T-cell (primary cell): ENCODE results near the gene MYLK4. TPM values are rescaled to one million over a fixed set of nuclear protein-coding genes. Genes with fewer than 3 reads are reported as not detected.
"Not testable (repeated sequence)": the region's sequence is repeated elsewhere in the genome, so short reads cannot be mapped to it uniquely, and the experiment has no call there.

ENCODE experiments used
- ATAC-seq, 4 experiments: fragments of 200-7000 bp in 3 of 4; fragments of 150-1000 bp in 1 of 4; cut with Tn5 transposase; replicated peaks in 1 of 4; 1 replicate in 3 of 4; 2 replicates in 1 of 4; pipeline ENCODE4 v1.10.0; 2021; ENCODE audit warnings: moderate library complexity in 3 of 4, mild to moderate bottlenecking in 2 of 4, moderate number of reproducible peaks in 1 of 4
- CTCF ChIA-PET, 2 donors: fragments of 300-600 bp; sonication (Branson Sonifier 250); formaldehyde crosslinking; loops; one replicate each; lab custom pipeline; 2022; ENCODE audit warnings: antibody characterized with exemption in 2 of 2; lab: Charles Lee
- POLR2A ChIA-PET, 2 donors: fragments of 300-600 bp; sonication (Branson Sonifier 250); formaldehyde crosslinking; loops; one replicate each; lab custom pipeline; 2022; ENCODE audit warnings: antibody characterized with exemption in 2 of 2; lab: Charles Lee
- DNase-seq, 35 experiments: peaks; one replicate each; pipeline versions ENCODE4 v3.0.0 to v3.0.0-alpha.2; 2013 to 2023
- H3K27ac ChIP-seq: one replicate; pipeline ENCODE4 v1.5.1; 2013; ENCODE audit warnings: low read length
- H3K27me3 ChIP-seq, 2 experiments: replicated peaks in 1 of 2; 1 replicate in 1 of 2; 2 replicates in 1 of 2; pipeline versions ENCODE4 v1.6.1 to v1.7.0; 2013; ENCODE audit warnings: low read length in 1 of 2, mixed read lengths in 1 of 2; ENCODE audit not compliant: control insufficient read depth in 2 of 2, insufficient read depth in 2 of 2; ENCODE audit errors: extremely low read depth in 1 of 2
- H3K36me3 ChIP-seq, 2 donors: 1 replicate in 1 of 2; 2 replicates in 1 of 2; pipeline versions ENCODE4 v1.6.1 to v1.7.0; 2013; ENCODE audit warnings: low read length in 1 of 2; ENCODE audit not compliant: control insufficient read depth in 2 of 2, insufficient read depth in 1 of 2; ENCODE audit errors: extremely low read depth in 1 of 2
- H3K4me1 ChIP-seq, 2 experiments: 1 replicate in 1 of 2; 2 replicates in 1 of 2; pipeline versions ENCODE4 v1.6.1 to v1.7.0; 2013; ENCODE audit warnings: low read length in 2 of 2, mixed read lengths in 1 of 2; ENCODE audit not compliant: insufficient read depth in 2 of 2, control insufficient read depth in 1 of 2; ENCODE audit errors: extremely low read depth in 1 of 2
- H3K4me3 ChIP-seq, 2 donors: 1 replicate in 1 of 2; 2 replicates in 1 of 2; pipeline versions ENCODE4 v1.5.1 to v1.7.0; 2013; ENCODE audit warnings: mild to moderate bottlenecking in 2 of 2, low read length in 1 of 2, moderate library complexity in 1 of 2; ENCODE audit not compliant: control insufficient read depth in 1 of 2; ENCODE audit errors: extremely low read depth in 1 of 2
- H3K9me3 ChIP-seq: 2 replicates; pipeline ENCODE4 v1.7.0; 2013
- H3K27ac Mint-ChIP-seq, 2 donors: one replicate each; pipeline ENCODE4 v1.8.0; 2020 to 2021; ENCODE audit warnings: mild to moderate bottlenecking in 2 of 2, mixed read lengths in 2 of 2
- H3K27me3 Mint-ChIP-seq, 2 donors: one replicate each; pipeline ENCODE4 v1.8.0; 2021 to 2022; ENCODE audit warnings: mixed read lengths in 2 of 2
- H3K36me3 Mint-ChIP-seq: one replicate; pipeline ENCODE4 v1.8.0; 2021; ENCODE audit warnings: mixed read lengths
- H3K4me1 Mint-ChIP-seq, 3 donors: one replicate each; pipeline ENCODE4 v1.8.0; 2020 to 2022; ENCODE audit warnings: mixed read lengths in 3 of 3, mild to moderate bottlenecking in 1 of 3
- H3K4me3 Mint-ChIP-seq, 3 donors: one replicate each; pipeline ENCODE4 v1.8.0; 2020 to 2022; ENCODE audit warnings: mild to moderate bottlenecking in 3 of 3, mixed read lengths in 3 of 3, moderate library complexity in 3 of 3
- H3K9me3 Mint-ChIP-seq, 3 donors: one replicate each; pipeline ENCODE4 v1.8.0; 2020 to 2022; ENCODE audit warnings: mixed read lengths in 3 of 3
- WGBS: methylation state at CpG from one replicate; pipeline ENCODE4 v1.1.5; 2013; ENCODE audit warnings: missing lambda C conversion rate; ENCODE audit not compliant: insufficient coverage; 5-methylcytosine and 5-hydroxymethylcytosine counted together
- total RNA-seq, 35 experiments: library from RNA in 6 of 35; stranded (reverse) in 6 of 35; fragments of 120-200 nt in 1 of 35; gene quantifications; one replicate each; pipeline versions ENCODE4 v1.2.1 to v1.2.4 and lab custom pipeline; 2013 to 2026

MYLK4 gene
- total RNA-seq, 5 donors from 2014 or later (not counting 1 experiment from before 2014, with no cell fraction given) = 0.58 to 1.4 (median 1.0) TPM

- Histone ChIP-seq H3K27me3 (no peaks in the 10 kb centered on the region), H3K27ac (peak overlapping the region; percentile 98), H3K9me3 (no peaks in the 10 kb centered on the region), H3K36me3 (no peaks in the 10 kb centered on the region), H3K4me3 (peak overlapping the region in 1 of 2 donors; percentile 20), H3K4me1 (peaks cover 25% of the 10 kb centered on the region in 2 experiments)
- H3K4me1 Mint-ChIP-seq = peaks cover 39 to 43% (median 40%) of the 10 kb centered on the region in 3 donors
- no peaks in the 10 kb centered on the region for H3K36me3 Mint-ChIP-seq
- no peaks in the 10 kb centered on the region for H3K9me3 Mint-ChIP-seq
- 87% methylated on average over 23 of the region's 27 CpGs for WGBS
- ChIA-PET POLR2A (interaction anchor here in 1 of 2 donors (0.6 kb wide), 1 partner anchor 1257 kb away, joined by 3 read pairs; a partner anchor contains a TSS), CTCF (interaction anchor here (0.6 to 3.0 kb wide), 4 partner anchors 9 to 1141 kb away, joined by 3 to 10 read pairs (median 7); partner anchors contain the start of gene MYLK4 (in 1 of the 2))
- ATAC-seq = no peak
- H3K27me3 Mint-ChIP-seq = no peaks in the 10 kb centered on the region
- DNase-seq = peak in 1 of 35 experiments; percentile 17
- peak overlapping the region; percentile 88 to 93 (median 90) for H3K4me3 Mint-ChIP-seq
- peak overlapping the region; percentile 98 for H3K27ac Mint-ChIP-seq
Measured at GRCh38 chr6:2763876-2764540, 13.3 kb upstream of the MYLK4 start.

- H3K4me1 ChIP-seq = peaks cover 20 to 25% of the 10 kb centered on the region in 2 experiments
- H3K4me3 Mint-ChIP-seq = peak overlapping the region; percentile 88 to 93 (median 90)
- H3K27ac Mint-ChIP-seq = peak overlapping the region in 1 of 2 donors; percentile 98
- no peaks in the 10 kb centered on the region for H3K36me3 ChIP-seq
- over 99% methylated on average over 36 of the region's 36 CpGs for WGBS
- DNase-seq (peak in 1 of 35 experiments; percentile 14), ATAC-seq (no peak)
- no peaks in the 10 kb centered on the region for H3K9me3 ChIP-seq
- ChIA-PET POLR2A (interaction anchor here (0.5 to 0.6 kb wide), 3 partner anchors 25 to 1258 kb away, joined by 3 to 7 read pairs (median 3); a partner anchor contains a TSS), CTCF (interaction anchor here (0.6 to 3.0 kb wide), 5 partner anchors 10 to 1140 kb away, joined by 3 to 10 read pairs (median 4); partner anchors contain the start of gene MYLK4 (in 1 of the 2))
- H3K27ac ChIP-seq = no peak overlapping the region
- H3K9me3 Mint-ChIP-seq = no peaks in the 10 kb centered on the region
- no peaks in the 10 kb centered on the region for H3K27me3 Mint-ChIP-seq
- no peaks in the 10 kb centered on the region for H3K36me3 Mint-ChIP-seq
- peaks cover 33 to 37% (median 35%) of the 10 kb centered on the region in 3 donors for H3K4me1 Mint-ChIP-seq
- H3K4me3 ChIP-seq = no peak overlapping the region
- H3K27me3 ChIP-seq = no peaks in the 10 kb centered on the region
Measured at GRCh38 chr6:2763345-2763841, 12.7 kb upstream of the MYLK4 start.

GRCh38 chr6:2762868-2763267 lies 12.1 kb upstream of the MYLK4 start:
- not testable (repeated sequence) for H3K4me3 Mint-ChIP-seq
- DNase-seq = peak in 4 of 35 experiments; percentile 8 to 44 (median 20)

GRCh38 chr6:2760882-2761842 lies 10.4 kb upstream of the MYLK4 start:
- Mint-ChIP-seq H3K9me3 (no peaks in the 10 kb centered on the region), H3K4me3 (peak overlapping the region; percentile 53 to 69 (median 67)), H3K27ac (peak overlapping the region; percentile 61 to 80), H3K27me3 (peaks cover 4 to 6% of the 10 kb centered on the region in 2 donors), H3K36me3 (no peaks in the 10 kb centered on the region), H3K4me1 (peaks cover 17 to 20% (median 19%) of the 10 kb centered on the region in 3 donors)
- Histone ChIP-seq H3K4me1 (peaks cover 0 to 8% of the 10 kb centered on the region in 2 experiments), H3K27me3 (no peaks in the 10 kb centered on the region), H3K9me3 (no peaks in the 10 kb centered on the region), H3K4me3 (no peak overlapping the region), H3K36me3 (no peaks in the 10 kb centered on the region), H3K27ac (no peak overlapping the region)
- 75% methylated on average over 1 of the region's 8 CpGs for WGBS
- CTCF ChIA-PET = interaction anchor here (0.6 to 3.0 kb wide), 5 partner anchors 11 to 67 kb away, joined by 3 to 10 read pairs (median 5); partner anchors contain the start of gene MYLK4 (in 2 of the 2)
- POLR2A ChIA-PET = no interaction called here
- DNase-seq (peak in 1 of 35 experiments; percentile 62), ATAC-seq (no peak)

More at GRCh38 chr6:2762868-2763267, 12.1 kb upstream of the MYLK4 start:
- peaks cover 15 to 22% of the 10 kb centered on the region in 2 experiments for H3K4me1 ChIP-seq
- H3K4me3 ChIP-seq, H3K27ac ChIP-seq, H3K9me3 Mint-ChIP-seq, ATAC-seq, H3K36me3 Mint-ChIP-seq, H3K27me3 Mint-ChIP-seq, H3K36me3 ChIP-seq, H3K9me3 ChIP-seq, H3K27ac Mint-ChIP-seq, H3K27me3 ChIP-seq: not testable (repeated sequence)
- CTCF ChIA-PET = interaction anchor here (0.7 to 3.0 kb wide), 4 partner anchors 10 to 1140 kb away, joined by 4 to 10 read pairs (median 7); partner anchors contain the start of gene MYLK4 (in 1 of the 2)
- WGBS = no CpG with 5 or more reads among the region's 4 CpGs
- peaks cover 27 to 31% (median 29%) of the 10 kb centered on the region in 3 donors for H3K4me1 Mint-ChIP-seq
- POLR2A ChIA-PET = interaction anchor here (0.5 to 0.6 kb wide), 2 partner anchors 25 to 174 kb away, joined by 3 to 7 read pairs; no protein-coding TSS in a partner anchor

GRCh38 chr6:2758980-2759379 lies 8.3 kb upstream of the MYLK4 start:
- Mint-ChIP-seq H3K36me3 (no peaks in the 10 kb centered on the region), H3K4me3 (no peak overlapping the region), H3K27ac (no peak overlapping the region), H3K27me3 (peaks cover 9 to 11% of the 10 kb centered on the region in 2 donors), H3K4me1 (peaks cover 10 to 11% (median 10%) of the 10 kb centered on the region in 3 donors), H3K9me3 (no peaks in the 10 kb centered on the region)
- Histone ChIP-seq H3K27ac (no peak overlapping the region), H3K9me3 (no peaks in the 10 kb centered on the region), H3K4me1 (peaks cover 0 to under 1% of the 10 kb centered on the region in 2 experiments), H3K36me3 (no peaks in the 10 kb centered on the region), H3K27me3 (peaks cover 0 to 3% of the 10 kb centered on the region in 2 experiments), H3K4me3 (no peak overlapping the region)
- ATAC-seq = no peak
- POLR2A ChIA-PET = interaction anchor here in 1 of 2 donors (0.7 kb wide), 1 partner anchor 174 kb away, joined by 3 read pairs; no protein-coding TSS in a partner anchor
- 80% methylated on average over 1 of the region's 3 CpGs for WGBS
- CTCF ChIA-PET = interaction anchor here (0.5 to 2.3 kb wide), 5 partner anchors 9 to 1414 kb away, joined by 4 to 10 read pairs (median 5); partner anchors contain the start of gene MYLK4 (in 1 of the 2)
- DNase-seq = no peak
